H9 (cell line): Measurements from ENCODE around the gene TSHZ1. TPM values are rescaled to one million over a fixed set of nuclear protein-coding genes. Genes with fewer than 3 reads are reported as not detected.

ENCODE experiments used
- DNase-seq: peaks from one replicate; pipeline ENCODE4 v3.0.0-alpha.2; 2017
- H2AFZ ChIP-seq: one replicate; pipeline ENCODE4 v1.6.1; 2013; ENCODE audit warnings: mild to moderate bottlenecking, low read length, control low read depth, moderate library complexity
- H2AK5ac ChIP-seq: 2 replicates; pipeline ENCODE4 v1.6.1; 2013; ENCODE audit warnings: low read length, control low read depth, mixed read lengths; ENCODE audit not compliant: insufficient read length
- H2BK120ac ChIP-seq: one replicate; pipeline ENCODE4 v1.6.1; 2013; ENCODE audit warnings: low read depth, mild to moderate bottlenecking, low read length, control low read depth, inconsistent platforms; ENCODE audit not compliant: poor library complexity, severe bottlenecking
- H2BK12ac ChIP-seq: 2 replicates; pipeline ENCODE4 v1.6.1; 2013; ENCODE audit warnings: low read length, control low read depth, mixed read lengths, low read depth; ENCODE audit not compliant: insufficient read length
- H2BK15ac ChIP-seq: 2 replicates; pipeline ENCODE4 v1.6.1; 2013; ENCODE audit warnings: low read depth, low read length, control low read depth
- H2BK20ac ChIP-seq: one replicate; pipeline ENCODE4 v1.6.1; 2013; ENCODE audit warnings: low read depth, mild to moderate bottlenecking, low read length, control low read depth, inconsistent platforms; ENCODE audit not compliant: poor library complexity, severe bottlenecking
- H2BK5ac ChIP-seq: 2 replicates; pipeline ENCODE4 v1.6.1; 2013; ENCODE audit warnings: low read length, control low read depth, mixed read lengths; ENCODE audit not compliant: insufficient read length
- H3K14ac ChIP-seq: 2 replicates; pipeline ENCODE4 v1.6.1; 2013; ENCODE audit warnings: low read length, control low read depth; ENCODE audit not compliant: insufficient read depth
- H3K18ac ChIP-seq: 2 replicates; pipeline ENCODE4 v1.6.1; 2013; ENCODE audit warnings: low read depth, mild to moderate bottlenecking, mixed read lengths, low read length, control low read depth; ENCODE audit not compliant: insufficient read length
- H3K23ac ChIP-seq: 2 replicates; pipeline ENCODE4 v1.6.1; 2013; ENCODE audit warnings: low read length, control low read depth, mixed read lengths, low read depth; ENCODE audit not compliant: insufficient read length
- H3K23me2 ChIP-seq: 2 replicates; pipeline ENCODE4 v1.6.1; 2013; ENCODE audit warnings: low read depth, mild to moderate bottlenecking, mixed read lengths, low read length, control low read depth; ENCODE audit not compliant: insufficient read length, poor library complexity, severe bottlenecking
- H3K27ac ChIP-seq: 2 replicates; pipeline ENCODE4 v1.5.1; 2013; ENCODE audit warnings: low read length, control low read depth, mixed read lengths, low read depth; ENCODE audit not compliant: insufficient read length
- H3K27me3 ChIP-seq: 2 replicates; pipeline ENCODE4 v1.6.1; 2013; ENCODE audit warnings: low read length, control low read depth, inconsistent platforms; ENCODE audit not compliant: insufficient read depth
- H3K4ac ChIP-seq: 2 replicates; pipeline ENCODE4 v1.6.1; 2013; ENCODE audit warnings: low read depth, mild to moderate bottlenecking, control low read depth, inconsistent platforms, low read length, moderate library complexity
- H3K4me1 ChIP-seq: 2 replicates; pipeline ENCODE4 v1.6.1; 2013; ENCODE audit warnings: low read length, control low read depth, inconsistent platforms; ENCODE audit not compliant: insufficient read depth
- H3K4me2 ChIP-seq: 2 replicates; pipeline ENCODE4 v1.6.1; 2013; ENCODE audit warnings: low read length, control low read depth, mixed read lengths; ENCODE audit not compliant: insufficient read length, insufficient read depth
- H3K56ac ChIP-seq: 2 replicates; pipeline ENCODE4 v1.6.1; 2013; ENCODE audit warnings: low read depth, mild to moderate bottlenecking, mixed read lengths, low read length, control low read depth; ENCODE audit not compliant: insufficient read length
- H3K79me1 ChIP-seq: 2 replicates; pipeline ENCODE4 v1.6.1; 2013; ENCODE audit warnings: low read depth, mild to moderate bottlenecking, moderate library complexity, low read length, control low read depth, inconsistent platforms; ENCODE audit not compliant: insufficient read depth, poor library complexity, severe bottlenecking
- H3K79me2 ChIP-seq: 2 replicates; pipeline ENCODE4 v1.6.1; 2013; ENCODE audit warnings: low read length, control low read depth, inconsistent platforms; ENCODE audit not compliant: insufficient read depth
- H3K9ac ChIP-seq: 2 replicates; pipeline ENCODE4 v1.6.1; 2013; ENCODE audit warnings: low read length, control low read depth, mixed read lengths; ENCODE audit not compliant: insufficient read length; ENCODE audit errors: extremely low read depth
- H3K9me3 ChIP-seq: one replicate; pipeline ENCODE4 v1.6.1; 2013; ENCODE audit warnings: low read depth, low read length, inconsistent platforms; ENCODE audit not compliant: control insufficient read depth
- H3T11ph ChIP-seq: one replicate; pipeline ENCODE4 v1.6.1; 2013; ENCODE audit warnings: mild to moderate bottlenecking, low read length, control low read depth, inconsistent platforms
- H4K20me1 ChIP-seq: one replicate; pipeline ENCODE4 v1.6.1; 2013; ENCODE audit not compliant: control insufficient read depth, insufficient read length, insufficient read depth
- H4K5ac ChIP-seq: 2 replicates; pipeline ENCODE4 v1.6.1; 2013; ENCODE audit warnings: low read depth, mild to moderate bottlenecking, mixed read lengths, low read length, control low read depth; ENCODE audit not compliant: insufficient read length
- H4K8ac ChIP-seq: replicated peaks from 2 replicates; pipeline ENCODE4 v1.6.1; 2013; ENCODE audit warnings: low read length, control low read depth, mixed read lengths, low read depth; ENCODE audit not compliant: insufficient read length
- H4K91ac ChIP-seq: 2 replicates; pipeline ENCODE4 v1.6.1; 2013; ENCODE audit warnings: low read depth, mild to moderate bottlenecking, moderate library complexity, mixed read lengths, low read length, control low read depth; ENCODE audit not compliant: insufficient read length
- H3K27ac Mint-ChIP-seq, 3 experiments: 2 replicates in 2 of 3; 3 replicates in 1 of 3; pipeline ENCODE4 v1.8.0; 2020 to 2021; ENCODE audit warnings: mixed read lengths in 3 of 3, mild to moderate bottlenecking in 1 of 3, moderate library complexity in 1 of 3
- H3K27me3 Mint-ChIP-seq: 2 replicates; pipeline ENCODE4 v1.8.0; 2021; ENCODE audit warnings: low read depth, mild to moderate bottlenecking, moderate library complexity, mixed read lengths
- H3K36me3 Mint-ChIP-seq, 3 experiments: 2 replicates in 2 of 3; 3 replicates in 1 of 3; pipeline ENCODE4 v1.8.0; 2020 to 2021; ENCODE audit warnings: low read depth in 3 of 3, mixed read lengths in 3 of 3; ENCODE audit not compliant: insufficient read depth in 1 of 3
- H3K4me1 Mint-ChIP-seq, 2 experiments: 2 replicates each; pipeline ENCODE4 v1.8.0; 2020; ENCODE audit warnings: mixed read lengths in 2 of 2
- H3K4me3 Mint-ChIP-seq, 2 experiments: 2 replicates in 1 of 2; 3 replicates in 1 of 2; pipeline ENCODE4 v1.8.0; 2020 to 2021; ENCODE audit warnings: mild to moderate bottlenecking in 2 of 2, mixed read lengths in 2 of 2, moderate library complexity in 1 of 2
- H3K9me3 Mint-ChIP-seq, 2 experiments: 2 replicates in 1 of 2; 3 replicates in 1 of 2; pipeline ENCODE4 v1.8.0; 2020; ENCODE audit warnings: mild to moderate bottlenecking in 2 of 2, mixed read lengths in 2 of 2, moderate library complexity in 1 of 2
- CTCF ChIP-seq: fragments of 200-600 bp; sonication (generic); conservative IDR thresholded peaks from 3 replicates; pipeline ENCODE4 v1.8.0; 2021; ENCODE audit warnings: antibody characterized with exemption, mild to moderate bottlenecking
- whole genome bisulfite sequencing: extraction: QIAGEN DNeasy Blood & Tissue Kit; methylation state at CpG from one replicate; pipeline ENCODE4 v1.1.7; 2013; ENCODE audit warnings: missing lambda C conversion rate, low lambda C conversion rate, mixed read lengths; ENCODE audit not compliant: insufficient read length; ENCODE audit errors: extremely low coverage; 5-methylcytosine and 5-hydroxymethylcytosine counted together
- total RNA-seq: library from RNA; stranded (reverse); gene quantifications from 2 replicates; pipeline ENCODE4 v1.2.1, GENCODE V29; 2021

The TSHZ1 gene
- total RNA-seq, 1 experiment from 2014 or later = 0.15 TPM

- Histone ChIP-seq H3K14ac (no peak overlapping the region), H3K4me1 (no peaks in the 10 kb centered on the region), H3K79me1 (no peaks in the 10 kb centered on the region), H3K27ac (no peak overlapping the region), H4K8ac (no peak overlapping the region), H3K56ac (no peak overlapping the region), H3K23me2 (no peaks in the 10 kb centered on the region), H2BK12ac (no peak overlapping the region), H2BK5ac (no peak overlapping the region), H2AK5ac (no peak overlapping the region), H3K4ac (no peak overlapping the region), H3K4me2 (no peak overlapping the region), H3T11ph (no peak overlapping the region), H4K5ac (no peak overlapping the region), H3K9me3 (no peaks in the 10 kb centered on the region), H4K20me1 (no peaks in the 10 kb centered on the region), H2AFZ (no peak overlapping the region), H4K91ac (no peak overlapping the region), H3K23ac (no peak overlapping the region), H2BK20ac (no peak overlapping the region), H3K9ac (no peak overlapping the region), H2BK120ac (no peak overlapping the region), H3K27me3 (no peaks in the 10 kb centered on the region), H3K18ac (no peak overlapping the region), H2BK15ac (no peak overlapping the region), H3K79me2 (no peaks in the 10 kb centered on the region)
- Mint-ChIP-seq H3K9me3 (peaks cover 0 to 3% of the 10 kb centered on the region in 2 experiments; a peak in 3 of 5 replicates), H3K4me3 (no peak overlapping the region), H3K27me3 (no peaks in the 10 kb centered on the region), H3K27ac (peak overlapping the region in 1 of 3 experiments; percentile 8; a peak in 1 of 7 replicates), H3K36me3 (no peaks in the 10 kb centered on the region), H3K4me1 (no peaks in the 10 kb centered on the region)
- no CpG with 5 or more reads among the region's 19 CpGs for WGBS
- TF ChIP-seq CTCF = peak; percentile 58
- DNase-seq = peak; percentile 62
Measured at GRCh38 chr18:75244351-75245313, 34.0 kb downstream of the TSHZ1 start.
